ENCODE measurements around the gene CCDC34. TPM values are rescaled to one million over a fixed set of nuclear protein-coding genes. Genes with fewer than 3 reads are reported as not detected.

The CCDC34 gene
- total RNA-seq, 6 experiments from 2014 or later, result 7.9 to 18.7 (median 13.9) TPM

- TF ChIP-seq, protein P1, sequence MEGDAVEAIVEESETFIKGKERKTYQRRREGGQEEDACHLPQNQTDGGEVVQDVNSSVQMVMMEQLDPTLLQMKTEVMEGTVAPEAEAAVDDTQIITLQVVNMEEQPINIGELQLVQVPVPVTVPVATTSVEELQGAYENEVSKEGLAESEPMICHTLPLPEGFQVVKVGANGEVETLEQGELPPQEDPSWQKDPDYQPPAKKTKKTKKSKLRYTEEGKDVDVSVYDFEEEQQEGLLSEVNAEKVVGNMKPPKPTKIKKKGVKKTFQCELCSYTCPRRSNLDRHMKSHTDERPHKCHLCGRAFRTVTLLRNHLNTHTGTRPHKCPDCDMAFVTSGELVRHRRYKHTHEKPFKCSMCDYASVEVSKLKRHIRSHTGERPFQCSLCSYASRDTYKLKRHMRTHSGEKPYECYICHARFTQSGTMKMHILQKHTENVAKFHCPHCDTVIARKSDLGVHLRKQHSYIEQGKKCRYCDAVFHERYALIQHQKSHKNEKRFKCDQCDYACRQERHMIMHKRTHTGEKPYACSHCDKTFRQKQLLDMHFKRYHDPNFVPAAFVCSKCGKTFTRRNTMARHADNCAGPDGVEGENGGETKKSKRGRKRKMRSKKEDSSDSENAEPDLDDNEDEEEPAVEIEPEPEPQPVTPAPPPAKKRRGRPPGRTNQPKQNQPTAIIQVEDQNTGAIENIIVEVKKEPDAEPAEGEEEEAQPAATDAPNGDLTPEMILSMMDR (IDR thresholded peaks at IDR 0.05), result no peak
- Mint-ChIP-seq H3K27ac (peak overlapping the region; percentile 59), H3K36me3 (ENCODE audit: low read depth) (no peaks in the 10 kb centered on the region), H3K9me3 (no peaks in the 10 kb centered on the region), H3K4me1 (ENCODE audit: low read depth) (peaks cover 53% of the 10 kb centered on the region), H3K4me3 (no peak overlapping the region), H3K27me3 (ENCODE audit: insufficient read depth) (peaks cover 2% of the 10 kb centered on the region; the same call in 1 of the 2 replicates)
- peak; percentile 48 for DNase-seq
These were observed 45.3 kb downstream of the CCDC34 start for GRCh38 chr11:27317751-27318150.

DNA sequence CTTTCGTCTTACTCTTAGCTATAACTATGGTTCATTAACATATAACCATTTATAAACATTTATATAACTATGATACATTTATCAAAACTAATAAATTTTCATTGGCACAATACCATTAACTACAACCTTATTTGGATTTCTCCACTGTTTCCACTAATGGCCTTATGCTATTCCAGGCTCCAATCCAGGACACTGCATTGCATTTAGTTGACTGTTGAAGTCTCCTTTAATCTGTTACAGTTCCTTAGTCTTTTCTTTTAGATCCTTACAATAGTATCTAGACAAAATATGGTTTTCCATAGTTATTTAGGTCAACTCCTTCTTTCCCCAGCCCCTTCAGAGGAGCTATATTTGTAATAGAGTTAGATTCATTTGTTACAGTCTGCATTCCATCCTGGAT, 47.2 kb downstream of the CCDC34 start:
- TF ChIP-seq, protein P1 (IDR thresholded peaks at IDR 0.05), result no peak
- Mint-ChIP-seq H3K27ac (no peak overlapping the region), H3K27me3 (ENCODE audit: insufficient read depth) (peaks cover 2% of the 10 kb centered on the region; the same call in 1 of the 2 replicates), H3K4me3 (no peak overlapping the region), H3K9me3 (no peaks in the 10 kb centered on the region), H3K4me1 (ENCODE audit: low read depth) (peaks cover 53% of the 10 kb centered on the region), H3K36me3 (ENCODE audit: low read depth) (no peaks in the 10 kb centered on the region)
- no peak for DNase-seq

DNA sequence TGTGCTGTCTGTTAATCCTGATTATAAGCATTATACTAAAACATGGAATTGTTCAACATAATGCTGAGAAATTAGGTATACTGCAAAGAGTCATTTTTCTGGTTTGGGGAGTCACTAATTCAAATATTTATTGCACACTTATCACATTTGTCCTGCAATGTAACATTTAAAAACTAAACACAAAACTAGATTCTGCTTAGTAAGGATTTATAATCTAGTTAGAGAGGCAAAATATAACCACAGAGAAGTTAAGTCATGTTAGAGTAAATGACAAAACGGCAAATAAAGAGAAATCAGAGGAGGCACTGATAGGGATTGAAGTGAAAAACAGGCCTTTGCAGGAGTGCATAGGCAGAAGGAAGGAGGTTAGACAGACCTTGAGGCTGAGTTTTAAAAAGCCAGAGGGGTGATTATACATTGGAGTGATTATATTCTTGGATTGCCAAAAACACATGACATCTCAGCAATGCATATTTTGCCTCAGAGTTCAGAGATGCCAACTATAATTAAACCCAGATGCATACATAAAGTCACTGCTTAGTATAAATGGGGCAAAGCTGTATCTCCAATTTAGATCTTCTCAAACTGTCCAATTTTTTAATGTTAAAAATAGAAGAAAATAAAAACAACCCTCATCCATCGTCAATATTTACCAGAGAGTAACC, 49.7 kb downstream of the CCDC34 start:
- TF ChIP-seq, protein P1 (IDR thresholded peaks at IDR 0.05), result no peak
- Mint-ChIP-seq H3K27me3 (ENCODE audit: insufficient read depth) (no peaks in the 10 kb centered on the region; the same call in 1 of the 2 replicates), H3K27ac (no peak overlapping the region), H3K4me1 (ENCODE audit: low read depth) (peaks cover 38% of the 10 kb centered on the region), H3K9me3 (no peaks in the 10 kb centered on the region), H3K36me3 (ENCODE audit: low read depth) (no peaks in the 10 kb centered on the region), H3K4me3 (no peak overlapping the region)
- peak; percentile 27 for DNase-seq

- no peaks in the 10 kb centered on the region for H3K9me3 Mint-ChIP-seq
- H3K27ac Mint-ChIP-seq, result no peak overlapping the region
- H3K4me1 Mint-ChIP-seq (ENCODE audit: low read depth), result peaks cover 27% of the 10 kb centered on the region
- H3K27me3 Mint-ChIP-seq (ENCODE audit: insufficient read depth), result no peaks in the 10 kb centered on the region; the same call in 1 of the 2 replicates
- no peak for DNase-seq
- H3K36me3 Mint-ChIP-seq (ENCODE audit: low read depth), result no peaks in the 10 kb centered on the region
- H3K4me3 Mint-ChIP-seq, result no peak overlapping the region
- TF ChIP-seq, protein P1 (IDR thresholded peaks at IDR 0.05), result no peak
These were observed 50.9 kb downstream of the CCDC34 start for GRCh38 chr11:27312110-27312509.

DNA sequence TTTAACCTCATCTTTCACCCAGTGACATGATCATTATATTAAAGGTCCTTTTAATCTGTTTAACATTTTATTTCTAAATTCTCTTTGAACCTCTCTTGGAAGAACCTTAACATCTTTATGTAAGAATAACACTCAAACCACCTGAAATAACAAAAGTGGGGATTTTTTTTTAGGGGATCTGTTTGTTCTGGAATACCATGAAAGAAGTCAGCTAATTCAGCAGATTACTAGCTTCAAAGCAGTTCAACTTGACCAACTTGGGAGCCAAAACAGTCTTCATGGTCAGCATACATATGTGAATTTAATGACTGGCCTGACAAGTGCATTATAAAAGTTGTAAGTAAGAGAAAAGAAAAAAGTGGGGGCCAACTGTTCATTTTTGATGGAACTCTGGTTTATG, 52.3 kb downstream of the CCDC34 start:
- Mint-ChIP-seq H3K4me3 (no peak overlapping the region), H3K27ac (no peak overlapping the region), H3K9me3 (no peaks in the 10 kb centered on the region), H3K27me3 (ENCODE audit: insufficient read depth) (no peaks in the 10 kb centered on the region; the same call in 1 of the 2 replicates), H3K36me3 (ENCODE audit: low read depth) (no peaks in the 10 kb centered on the region), H3K4me1 (ENCODE audit: low read depth) (peaks cover 23% of the 10 kb centered on the region)
- TF ChIP-seq, protein P1 (IDR thresholded peaks at IDR 0.05), result no peak
- no peak for DNase-seq
